A549 (cell line): ENCODE data around the gene TMEM45A. TPM values are rescaled to one million over a fixed set of nuclear protein-coding genes. Genes with fewer than 3 reads are reported as not detected.
"Not testable (repeated sequence)": the region's sequence is repeated elsewhere in the genome, so short reads cannot be mapped to it uniquely, and the experiment has no call there.

ENCODE experiments used
- ATAC-seq, 2 experiments: fragments of 200-7000 bp in 1 of 2; fragments of >200 bp in 1 of 2; cut with Nextera tagmentation in 1 of 2; cut with Tn5 transposase in 1 of 2; 3 replicates each; pipeline versions ENCODE4 v1.8.0 to v1.9.1; 2018 to 2020; ENCODE audit warnings: mild to moderate bottlenecking in 1 of 2, moderate library complexity in 1 of 2
- CTCF ChIA-PET: fragments of 300-600 bp; sonication (Branson Sonifier 250); formaldehyde crosslinking; extraction: SDS; loops from one replicate; lab custom pipeline; 2021; ENCODE audit warnings: antibody characterized with exemption, inconsistent platforms; lab: Yijun Ruan, JAX
- POLR2A ChIA-PET: fragments of 350-600 bp; formaldehyde crosslinking; extraction: SDS; loops from one replicate; lab custom pipeline; 2021; ENCODE audit warnings: antibody characterized with exemption, inconsistent platforms; lab: Yijun Ruan, JAX
- DNase-seq, 2 experiments: peaks; one replicate each; pipeline versions ENCODE4 v3.0.0 to v3.0.0-alpha.2; 2011 to 2016; ENCODE audit warnings: low read depth in 1 of 2, low spot score in 1 of 2
- FAIRE-seq: peaks from 2 replicates; lab custom pipeline; 2011; peaks lifted over from hg19 to GRCh38; lab: Jason Lieb, UNC
- H3K27ac ChIP-seq, 2 experiments: fragments of >200 bp; sonication (Bioruptor Twin); formaldehyde crosslinking; 3 replicates each; pipeline ENCODE4 v1.5.1; 2016 to 2017
- H3K4me1 ChIP-seq: fragments of >200 bp; sonication (Bioruptor Twin); formaldehyde crosslinking; 3 replicates; pipeline ENCODE4 v1.6.1; 2016
- H3K4me2 ChIP-seq: fragments of >200 bp; sonication (Bioruptor Twin); formaldehyde crosslinking; 3 replicates; pipeline ENCODE4 v1.6.1; 2016
- H3K4me3 ChIP-seq: fragments of >200 bp; sonication (Bioruptor Twin); formaldehyde crosslinking; 3 replicates; pipeline ENCODE4 v1.5.1; 2016
- H3K9me3 ChIP-seq: fragments of >200 bp; sonication (Bioruptor Twin); formaldehyde crosslinking; 3 replicates; pipeline ENCODE4 v1.6.1; 2016
- BHLHE40 ChIP-seq: IDR thresholded peaks from 2 replicates; pipeline ENCODE4 v1.6.1; 2012; ENCODE audit warnings: low read depth, low read length, inconsistent platforms
- CTCF ChIP-seq: fragments of >200 bp; sonication (Bioruptor Twin); formaldehyde crosslinking; IDR thresholded peaks from 3 replicates; pipeline ENCODE4 v1.5.1; 2016
- EHF ChIP-seq: fragments of 250-450 bp; sonication (Bioruptor Pico); IDR thresholded peaks from 2 replicates; pipeline ENCODE4 v1.5.0; 2020; ENCODE audit warnings: mild to moderate bottlenecking
- HMGXB4 ChIP-seq: fragments of 250-450 bp; sonication (Bioruptor Pico); IDR thresholded peaks from 2 replicates; pipeline ENCODE4 v1.5.0; 2021; ENCODE audit warnings: mild to moderate bottlenecking, moderate library complexity, borderline replicate concordance
- HOXA7 ChIP-seq: fragments of 250-450 bp; sonication (Bioruptor Pico); IDR thresholded peaks from 2 replicates; pipeline ENCODE4 v1.5.0; 2020; ENCODE audit warnings: mild to moderate bottlenecking, moderate library complexity
- JUN ChIP-seq, 2 experiments: fragments of >200 bp; sonication (Bioruptor Twin); formaldehyde crosslinking; IDR thresholded peaks; 2 replicates in 1 of 2; 3 replicates in 1 of 2; pipeline ENCODE4 v1.6.1; 2016 to 2017
- KDM1A ChIP-seq: fragments of 200-600 bp; sonication (generic); IDR thresholded peaks from 2 replicates; pipeline ENCODE4 v1.6.1; 2016; ENCODE audit warnings: low read depth, mild to moderate bottlenecking
- KDM5A ChIP-seq: fragments of 200-600 bp; sonication (generic); IDR thresholded peaks from 2 replicates; pipeline ENCODE4 v1.6.1; 2016; ENCODE audit warnings: antibody characterized with exemption, mild to moderate bottlenecking
- MAFK ChIP-seq: fragments of 450-650 bp; IDR thresholded peaks from 2 replicates; pipeline ENCODE4 v1.6.1; 2014; ENCODE audit not compliant: partially characterized antibody
- PHF8 ChIP-seq: fragments of 200-600 bp; sonication (generic); IDR thresholded peaks from 2 replicates; pipeline ENCODE4 v1.6.1; 2016; ENCODE audit warnings: low read depth, mild to moderate bottlenecking, antibody characterized with exemption, moderate library complexity, borderline replicate concordance
- POLR2A ChIP-seq: IDR thresholded peaks from 2 replicates; pipeline ENCODE4 v1.6.1; 2012; ENCODE audit warnings: mild to moderate bottlenecking, low read length
- POLR2AphosphoS2 ChIP-seq: conservative IDR thresholded peaks from 2 replicates; pipeline ENCODE4 v1.6.1; 2012; ENCODE audit warnings: low read length, improper control_type of control experiment, inconsistent platforms
- RARB ChIP-seq: fragments of 250-450 bp; sonication (Bioruptor Pico); IDR thresholded peaks from 2 replicates; pipeline ENCODE4 v1.8.0; 2021; ENCODE audit warnings: mild to moderate bottlenecking, moderate library complexity
- REST ChIP-seq: fragments of 200-600 bp; sonication (generic); IDR thresholded peaks from 2 replicates; pipeline ENCODE4 v1.6.1; 2016; ENCODE audit warnings: antibody characterized with exemption, mild to moderate bottlenecking, moderate library complexity
- RFX5 ChIP-seq: fragments of 450-650 bp; IDR thresholded peaks from 2 replicates; pipeline ENCODE4 v1.7.1; 2014; ENCODE audit warnings: antibody characterized with exemption, mild to moderate bottlenecking, moderate library complexity
- TFCP2L1 ChIP-seq: fragments of 250-450 bp; sonication (Bioruptor Pico); IDR thresholded peaks from 2 replicates; pipeline ENCODE4 v1.5.0; 2021; ENCODE audit warnings: mild to moderate bottlenecking
- TP53 ChIP-seq: fragments of 250-450 bp; sonication (Bioruptor Pico); IDR thresholded peaks from 2 replicates; pipeline ENCODE4 v1.5.0; 2021; ENCODE audit warnings: mild to moderate bottlenecking, moderate library complexity
- WGBS: methylation state at CpG from one replicate; pipeline ENCODE4 v1.1.6; 2017; ENCODE audit errors: missing lambda C conversion rate; 5-methylcytosine and 5-hydroxymethylcytosine counted together
- polyA plus RNA-seq, 4 experiments: library from polyadenylated mRNA; depleted of rRNA in 3 of 4; stranded (reverse); fragments of >200 nt; fragmentation: RNase III in 1 of 4; extraction: RNeasy Plus Mini Kit Qiagen cat#74134 plus additional on column Dnase treatment in 1 of 4; gene quantifications; 2 replicates in 3 of 4; 3 replicates in 1 of 4; pipeline ENCODE4 v1.2.3, GENCODE V29; 2011 to 2017

The TMEM45A gene
- polyA plus RNA-seq, 2 of the 4 experiments (the other 2 are of a cell fraction): 4.6 to 7.0 TPM

- ChIA-PET POLR2A (no interaction called here), CTCF (interaction anchor here (1.4 kb wide), 1 partner anchor 52 kb away, joined by 3 read pairs; no protein-coding TSS in a partner anchor)
- WGBS: 3% methylated on average over 1 of the region's 1 CpG
- Histone ChIP-seq H3K4me3 (no peak overlapping the region), H3K9me3 (no peaks in the 10 kb centered on the region), H3K27ac (no peak overlapping the region), H3K4me1 (0 out of 3 replicates have a peak, but pooled peaks cover 5% of the 10 kb centered on the region), H3K4me2 (no peak overlapping the region)
- no peak for FAIRE-seq
- no peak for DNase-seq
- ATAC-seq: no peak
- TF ChIP-seq TP53 (CRISPR knock-in tag) (no peak), JUN (IDR thresholded peaks at IDR 0.05) (no peak), RFX5 (no peak), RARB (CRISPR knock-in tag) (no peak), REST (no peak), KDM5A (no peak), EHF (no peak), KDM1A (no peak), HMGXB4 (CRISPR knock-in tag) (no peak), PHF8 (no peak), TFCP2L1 (CRISPR knock-in tag) (no peak), BHLHE40 (no peak), MAFK (no peak), CTCF (no peak), POLR2A (no peak), HOXA7 (CRISPR knock-in tag) (no peak)
These were observed 45.9 kb downstream of the TMEM45A start for GRCh38 chr3:100538339-100538706.

GRCh38 chr3:100540791-100541334 is 48.4 kb downstream of the TMEM45A start:
- ATAC-seq (no peak), DNase-seq (no peak), FAIRE-seq (no peak)
- ChIA-PET CTCF (no interaction called here), POLR2A (no interaction called here)
- TF ChIP-seq POLR2AphosphoS2: no peak
- WGBS: 39% methylated on average over 2 of the region's 2 CpGs
- no peak overlapping the region for H3K4me2 ChIP-seq
- H3K27ac ChIP-seq: no peak overlapping the region
- H3K9me3 ChIP-seq: no peaks in the 10 kb centered on the region
- no peak overlapping the region for H3K4me3 ChIP-seq
- no peaks in the 10 kb centered on the region for H3K4me1 ChIP-seq

- H3K4me2 ChIP-seq, FAIRE-seq, ATAC-seq, POLR2A ChIA-PET, H3K4me1 ChIP-seq, CTCF ChIA-PET, DNase-seq, H3K27ac ChIP-seq, H3K9me3 ChIP-seq, H3K4me3 ChIP-seq: not testable (repeated sequence)
- WGBS: 37% methylated on average over 3 of the region's 3 CpGs
These were observed 49.0 kb downstream of the TMEM45A start for GRCh38 chr3:100541428-100541827.
